ENCODE measurements around the gene CBLC. TPM values are rescaled to one million over a fixed set of nuclear protein-coding genes. Genes with fewer than 3 reads are reported as not detected.

The CBLC gene
- total and polyA plus RNA-seq, 10 of the 15 experiments (the other 5 are each of a cell fraction or from before 2014, with no cell fraction given), result not detected

Small RNA genes within 50 kb of the gene (microRNA-seq; reads per million reads assigned to microRNA genes)
- not detected for gene MIR8085

Small RNA genes within 50 kb of the gene (small RNA-seq; reads per million reads assigned to genes)
- gene RF00156, result not detected

Other genes starting within 250 kb of the CBLC start
Only the 7 nearest of the 15 such genes appear.
- gene CEACAM19, start 106.4 kb upstream of the CBLC start, total RNA-seq (2014; rRNA removed), result 0.17 and 0.22 TPM in 2 replicates
- 0.13 TPM in 1 of 2 replicates, not detected in the other for gene CEACAM19, start 106.4 kb upstream of the CBLC start, total RNA-seq (2014; rRNA removed; fragmentation: Illumina TruSeq; extraction: Trizol)
- gene CEACAM19, start 106.4 kb upstream of the CBLC start, total RNA-seq (2021), result 0.15 and 0.24 TPM in 2 replicates
- 0.10 and 0.18 TPM in 2 replicates for gene CEACAM19, start 106.4 kb upstream of the CBLC start, polyA plus RNA-seq (2011; rRNA removed)
- gene CEACAM19, start 106.4 kb upstream of the CBLC start, polyA plus RNA-seq (2014; fragmentation: Illumina TruSeq; extraction: Trizol), result 0.31 and 0.33 TPM in 2 replicates
- gene CEACAM19, start 106.4 kb upstream of the CBLC start, polyA plus RNA-seq (2014; fragmentation: Nextera tagmentation; extraction: Ambion mirVana), result not detected
- 0.16 and 0.27 TPM in 2 replicates for gene CEACAM19, start 106.4 kb upstream of the CBLC start, polyA plus RNA-seq (2014; rRNA removed)
- gene CEACAM19, start 106.4 kb upstream of the CBLC start, polyA plus RNA-seq (2016; fragmentation: Nextera tagmentation; extraction: Ambion mirVana), result not detected
- not detected in 2 replicates for gene CEACAM16, start 78.7 kb upstream of the CBLC start, total RNA-seq (2014; rRNA removed)
- gene CEACAM16, start 78.7 kb upstream of the CBLC start, total RNA-seq (2014; rRNA removed; fragmentation: Illumina TruSeq; extraction: Trizol), result not detected in 2 replicates
- gene CEACAM16, start 78.7 kb upstream of the CBLC start, total RNA-seq (2021), result not detected in 2 replicates
- gene CEACAM16, start 78.7 kb upstream of the CBLC start, polyA plus RNA-seq (2011; rRNA removed), result not detected in 2 replicates
- not detected in 2 replicates for gene CEACAM16, start 78.7 kb upstream of the CBLC start, polyA plus RNA-seq (2014; fragmentation: Illumina TruSeq; extraction: Trizol)
- gene CEACAM16, start 78.7 kb upstream of the CBLC start, polyA plus RNA-seq (2014; fragmentation: Nextera tagmentation; extraction: Ambion mirVana), result not detected
- not detected in 2 replicates for gene CEACAM16, start 78.7 kb upstream of the CBLC start, polyA plus RNA-seq (2014; rRNA removed)
- not detected for gene CEACAM16, start 78.7 kb upstream of the CBLC start, polyA plus RNA-seq (2016; fragmentation: Nextera tagmentation; extraction: Ambion mirVana)
- gene BCL3, start 29.2 kb upstream of the CBLC start, total RNA-seq (2014; rRNA removed), result 5.2 and 6.5 TPM in 2 replicates
- 1.7 and 2.0 TPM in 2 replicates for gene BCL3, start 29.2 kb upstream of the CBLC start, total RNA-seq (2014; rRNA removed; fragmentation: Illumina TruSeq; extraction: Trizol)
- 22.7 and 26.4 TPM in 2 replicates for gene BCL3, start 29.2 kb upstream of the CBLC start, total RNA-seq (2021)
- gene BCL3, start 29.2 kb upstream of the CBLC start, polyA plus RNA-seq (2011; rRNA removed), result 1.7 and 2.3 TPM in 2 replicates
- gene BCL3, start 29.2 kb upstream of the CBLC start, polyA plus RNA-seq (2014; fragmentation: Illumina TruSeq; extraction: Trizol), result 1.0 and 4.9 TPM in 2 replicates
- 1 to 10 TPM in 1 of 2 experiments, under 1 TPM in 1; 0.55 to 1.1 TPM for gene BCL3, start 29.2 kb upstream of the CBLC start, polyA plus RNA-seq (2014; fragmentation: Nextera tagmentation; extraction: Ambion mirVana)
- gene BCL3, start 29.2 kb upstream of the CBLC start, polyA plus RNA-seq (2014; rRNA removed), result 19.2 and 25.5 TPM in 2 replicates
- 10 to 100 TPM in 1 of 2 experiments, 1 to 10 TPM in 1; 2.3 to 17.6 TPM for gene BCL3, start 29.2 kb upstream of the CBLC start, polyA plus RNA-seq (2016; fragmentation: Nextera tagmentation; extraction: Ambion mirVana)
- not detected in 2 replicates for gene BCAM, start 31.2 kb downstream of the CBLC start, total RNA-seq (2014; rRNA removed)
- not detected in 2 replicates for gene BCAM, start 31.2 kb downstream of the CBLC start, total RNA-seq (2014; rRNA removed; fragmentation: Illumina TruSeq; extraction: Trizol)
- 0.29 and 0.64 TPM in 2 replicates for gene BCAM, start 31.2 kb downstream of the CBLC start, total RNA-seq (2021)
- not detected in 2 replicates for gene BCAM, start 31.2 kb downstream of the CBLC start, polyA plus RNA-seq (2011; rRNA removed)
- gene BCAM, start 31.2 kb downstream of the CBLC start, polyA plus RNA-seq (2014; fragmentation: Illumina TruSeq; extraction: Trizol), result not detected in 2 replicates
- gene BCAM, start 31.2 kb downstream of the CBLC start, polyA plus RNA-seq (2014; fragmentation: Nextera tagmentation; extraction: Ambion mirVana), result not detected
- gene BCAM, start 31.2 kb downstream of the CBLC start, polyA plus RNA-seq (2014; rRNA removed), result not detected in 2 replicates
- gene BCAM, start 31.2 kb downstream of the CBLC start, polyA plus RNA-seq (2016; fragmentation: Nextera tagmentation; extraction: Ambion mirVana), result under 1 TPM in 1 of 2 experiments, not detected in 1; 0.10 TPM
- gene NECTIN2, start 68.4 kb downstream of the CBLC start, total RNA-seq (2014; rRNA removed), result 0.11 and 0.34 TPM in 2 replicates
- not detected in 2 replicates for gene NECTIN2, start 68.4 kb downstream of the CBLC start, total RNA-seq (2014; rRNA removed; fragmentation: Illumina TruSeq; extraction: Trizol)
- gene NECTIN2, start 68.4 kb downstream of the CBLC start, total RNA-seq (2021), result 0.36 and 0.88 TPM in 2 replicates
- 0.05 TPM in 1 of 2 replicates, not detected in the other for gene NECTIN2, start 68.4 kb downstream of the CBLC start, polyA plus RNA-seq (2011; rRNA removed)
- gene NECTIN2, start 68.4 kb downstream of the CBLC start, polyA plus RNA-seq (2014; fragmentation: Illumina TruSeq; extraction: Trizol), result not detected in 2 replicates
- not detected for gene NECTIN2, start 68.4 kb downstream of the CBLC start, polyA plus RNA-seq (2014; fragmentation: Nextera tagmentation; extraction: Ambion mirVana)
- gene NECTIN2, start 68.4 kb downstream of the CBLC start, polyA plus RNA-seq (2014; rRNA removed), result 0.08 TPM in 1 of 2 replicates, not detected in the other
- under 1 TPM in 1 of 2 experiments, not detected in 1; 0.26 TPM for gene NECTIN2, start 68.4 kb downstream of the CBLC start, polyA plus RNA-seq (2016; fragmentation: Nextera tagmentation; extraction: Ambion mirVana)
- 92.3 and 111 TPM in 2 replicates for gene TOMM40, start 113.4 kb downstream of the CBLC start, total RNA-seq (2014; rRNA removed)
- 68.9 and 88.6 TPM in 2 replicates for gene TOMM40, start 113.4 kb downstream of the CBLC start, total RNA-seq (2014; rRNA removed; fragmentation: Illumina TruSeq; extraction: Trizol)
- 176 and 187 TPM in 2 replicates for gene TOMM40, start 113.4 kb downstream of the CBLC start, total RNA-seq (2021)
- 32.1 and 58.2 TPM in 2 replicates for gene TOMM40, start 113.4 kb downstream of the CBLC start, polyA plus RNA-seq (2011; rRNA removed)
- gene TOMM40, start 113.4 kb downstream of the CBLC start, polyA plus RNA-seq (2014; fragmentation: Illumina TruSeq; extraction: Trizol), result 19.5 and 72.5 TPM in 2 replicates
- 1 to 10 TPM in 1 of 2 experiments, under 1 TPM in 1; 0.85 to 4.9 TPM for gene TOMM40, start 113.4 kb downstream of the CBLC start, polyA plus RNA-seq (2014; fragmentation: Nextera tagmentation; extraction: Ambion mirVana)
- 144 and 165 TPM in 2 replicates for gene TOMM40, start 113.4 kb downstream of the CBLC start, polyA plus RNA-seq (2014; rRNA removed)
- 100 to 1,000 TPM; 214 to 221 TPM for gene TOMM40, start 113.4 kb downstream of the CBLC start, polyA plus RNA-seq (2016; fragmentation: Nextera tagmentation; extraction: Ambion mirVana)
- gene APOE, start 127.9 kb downstream of the CBLC start, total RNA-seq (2014; rRNA removed), result 0.11 and 0.51 TPM in 2 replicates
- 0.22 TPM in 1 of 2 replicates, not detected in the other for gene APOE, start 127.9 kb downstream of the CBLC start, total RNA-seq (2014; rRNA removed; fragmentation: Illumina TruSeq; extraction: Trizol)
- gene APOE, start 127.9 kb downstream of the CBLC start, total RNA-seq (2021), result 3.4 and 3.7 TPM in 2 replicates
- gene APOE, start 127.9 kb downstream of the CBLC start, polyA plus RNA-seq (2011; rRNA removed), result 0.38 and 0.50 TPM in 2 replicates
- gene APOE, start 127.9 kb downstream of the CBLC start, polyA plus RNA-seq (2014; fragmentation: Illumina TruSeq; extraction: Trizol), result not detected in 2 replicates
- gene APOE, start 127.9 kb downstream of the CBLC start, polyA plus RNA-seq (2014; fragmentation: Nextera tagmentation; extraction: Ambion mirVana), result not detected
- gene APOE, start 127.9 kb downstream of the CBLC start, polyA plus RNA-seq (2014; rRNA removed), result 0.33 and 1.1 TPM in 2 replicates
- gene APOE, start 127.9 kb downstream of the CBLC start, polyA plus RNA-seq (2016; fragmentation: Nextera tagmentation; extraction: Ambion mirVana), result under 1 TPM in 1 of 2 experiments, not detected in 1; 0.93 TPM

Data from GM12878 (cell line).